ENCODE data around the gene NUP42.
A peak's percentile ranks its signal among the peaks of the same experiment; 100 is the strongest.
"Not testable (repeated sequence)": the region's sequence is repeated elsewhere in the genome, so short reads cannot be mapped to it uniquely, and the experiment has no call there.

NUP42 gene

GRCh38 chr7:23181684-23182553 is at the start of gene NUP42:
NUP42 (plus strand) TSS chr7:23182048; CDS start chr7:23182086, 38 bp downstream.
- peak; percentile 97 for DNase-seq (ENCODE audit: low spot score)

GRCh38 chr7:23133797-23134196 is 48.1 kb upstream of the NUP42 start:
- DNase-seq (ENCODE audit: low spot score) = no peak

- no peak for DNase-seq (ENCODE audit: low spot score)
Observed at GRCh38 chr7:23135755-23136154, 46.1 kb upstream of the NUP42 start.

- DNase-seq (ENCODE audit: low spot score) = no peak
Observed at GRCh38 chr7:23136216-23136615, 45.6 kb upstream of the NUP42 start.

- DNase-seq (ENCODE audit: low spot score) = no peak
Observed at GRCh38 chr7:23157679-23158078, 24.2 kb upstream of the NUP42 start.

- no peak for DNase-seq (ENCODE audit: low spot score)
Observed at GRCh38 chr7:23158546-23158945, 23.3 kb upstream of the NUP42 start.

- no peak for DNase-seq (ENCODE audit: low spot score)
Observed at GRCh38 chr7:23161482-23161881, 20.4 kb upstream of the NUP42 start.

GRCh38 chr7:23164846-23165245 is 17.0 kb upstream of the NUP42 start:
- no peak for DNase-seq (ENCODE audit: low spot score)

- DNase-seq (ENCODE audit: low spot score) = no peak
Observed at GRCh38 chr7:23165316-23165715, 16.5 kb upstream of the NUP42 start.

GRCh38 chr7:23167691-23168090 is 14.2 kb upstream of the NUP42 start:
- no peak for DNase-seq (ENCODE audit: low spot score)

- DNase-seq (ENCODE audit: low spot score) = no peak
Observed at GRCh38 chr7:23168111-23168885, 13.6 kb upstream of the NUP42 start.

GRCh38 chr7:23175938-23176337 is 5.9 kb upstream of the NUP42 start:
- DNase-seq (ENCODE audit: low spot score) = no peak

GRCh38 chr7:23183279-23184012 is 1.6 kb downstream of the NUP42 start:
- no peak for DNase-seq (ENCODE audit: low spot score)

- DNase-seq (ENCODE audit: low spot score) = no peak
Observed at GRCh38 chr7:23184291-23184690, 2.4 kb downstream of the NUP42 start.

- DNase-seq (ENCODE audit: low spot score) = peak; percentile 61
Observed at GRCh38 chr7:23184709-23185359, 3.0 kb downstream of the NUP42 start.

- no peak for DNase-seq (ENCODE audit: low spot score)
Observed at GRCh38 chr7:23185980-23186379, 4.1 kb downstream of the NUP42 start.

- no peak for DNase-seq (ENCODE audit: low spot score)
Observed at GRCh38 chr7:23191022-23191421, 9.2 kb downstream of the NUP42 start.

- not testable (repeated sequence) for DNase-seq (ENCODE audit: low spot score)
Observed at GRCh38 chr7:23193650-23194227, 11.9 kb downstream of the NUP42 start.

- DNase-seq (ENCODE audit: low spot score) = no peak
Observed at GRCh38 chr7:23196306-23196705, 14.5 kb downstream of the NUP42 start.

GRCh38 chr7:23197745-23198144 is 15.9 kb downstream of the NUP42 start:
- DNase-seq (ENCODE audit: low spot score) = not testable (repeated sequence)

GRCh38 chr7:23200331-23200730 is 18.5 kb downstream of the NUP42 start:
- no peak for DNase-seq (ENCODE audit: low spot score)

- no peak for DNase-seq (ENCODE audit: low spot score)
Observed at GRCh38 chr7:23204241-23204640, 22.4 kb downstream of the NUP42 start.

Data from AG08395 (cell line).